HL-60/S4 treated with phorbol 12-myristate 13-acetate at 8.2 ng/mL for 4 days and 3 days (cell line): ENCODE results near the gene CEP128.

Source experiments
- in situ Hi-C: fragments of 300-500 bp; cut with MboI; formaldehyde crosslinking; loops from 2 replicates; pipeline ENCODE4 v1.15.0; 2022; ENCODE audit warnings: low sequenced_read_pairs

CEP128 gene

GRCh38 chr14:80780500-80780899 is 161.0 kb downstream of the CEP128 start:
- in situ Hi-C loops: no loop called here

DNA sequence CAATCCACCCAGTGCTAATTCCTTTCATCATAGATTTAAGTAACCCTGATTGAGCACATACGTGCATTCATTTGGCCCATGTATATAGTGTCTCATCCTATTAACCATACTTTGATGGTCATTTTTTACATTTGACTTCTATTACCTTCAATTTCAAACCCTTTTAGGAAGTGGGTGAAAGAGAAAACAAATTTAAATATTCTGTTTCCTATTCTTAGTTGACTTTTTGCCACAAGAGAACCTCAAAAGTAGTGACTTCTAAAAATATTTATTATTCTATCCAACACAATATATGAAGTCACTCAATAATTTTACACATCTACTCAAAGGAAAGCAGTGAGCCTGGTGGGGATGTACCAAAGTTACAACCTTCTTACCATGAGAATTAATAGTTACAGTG is 164.9 kb downstream of the CEP128 start:
- in situ Hi-C loops: no loop called here

DNA sequence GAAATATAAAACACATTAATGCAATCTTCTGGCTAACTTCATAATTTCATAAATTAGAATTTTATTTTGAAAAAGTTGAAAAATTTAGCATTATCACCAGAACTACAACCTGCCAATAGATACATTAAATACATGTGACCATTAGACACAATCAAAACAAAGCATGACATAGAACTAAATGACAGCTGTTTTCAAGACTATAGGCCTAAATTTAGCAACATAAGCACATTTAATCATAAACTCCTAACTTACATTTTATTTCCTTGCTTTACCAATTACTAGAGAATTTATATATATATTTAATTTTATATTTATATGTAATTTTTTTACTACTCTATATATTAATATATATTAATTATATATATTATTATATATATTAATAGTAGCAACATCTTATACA is 165.4 kb downstream of the CEP128 start:
- in situ Hi-C loops: no loop called here

GRCh38 chr14:80772504-80772903 is 169.0 kb downstream of the CEP128 start:
- in situ Hi-C loops: no loop called here

DNA sequence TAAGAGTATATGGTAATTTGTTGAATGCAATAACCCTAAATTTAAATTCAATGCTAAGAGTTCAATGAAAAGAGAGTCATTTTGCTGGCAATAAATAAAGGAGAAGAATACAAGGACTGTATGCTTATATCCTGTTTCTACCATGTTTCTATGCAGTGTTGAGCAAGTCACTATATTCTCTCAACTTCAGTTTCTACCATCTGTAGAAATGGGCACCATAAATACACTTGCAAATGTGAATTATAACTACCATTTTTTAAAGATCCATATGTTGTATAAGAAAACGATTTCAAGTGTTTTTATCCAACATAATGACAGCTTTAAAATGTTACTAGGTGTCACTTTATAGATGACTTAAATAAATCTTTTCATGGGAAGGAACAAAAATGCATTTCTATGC is 170.3 kb downstream of the CEP128 start:
- in situ Hi-C loops: no loop called here

GRCh38 chr14:80770114-80770908 is 171.2 kb downstream of the CEP128 start:
- in situ Hi-C loops: no loop called here

- in situ Hi-C loops: no loop called here
Observed at GRCh38 chr14:80768646-80769045, 172.9 kb downstream of the CEP128 start.

GRCh38 chr14:80764921-80765507 is 176.5 kb downstream of the CEP128 start:
- in situ Hi-C loops: no loop called here

GRCh38 chr14:80764496-80764895 is 177.0 kb downstream of the CEP128 start:
- in situ Hi-C loops: no loop called here

- in situ Hi-C loops: no loop called here
Observed at GRCh38 chr14:80762641-80763228, 178.8 kb downstream of the CEP128 start.

DNA sequence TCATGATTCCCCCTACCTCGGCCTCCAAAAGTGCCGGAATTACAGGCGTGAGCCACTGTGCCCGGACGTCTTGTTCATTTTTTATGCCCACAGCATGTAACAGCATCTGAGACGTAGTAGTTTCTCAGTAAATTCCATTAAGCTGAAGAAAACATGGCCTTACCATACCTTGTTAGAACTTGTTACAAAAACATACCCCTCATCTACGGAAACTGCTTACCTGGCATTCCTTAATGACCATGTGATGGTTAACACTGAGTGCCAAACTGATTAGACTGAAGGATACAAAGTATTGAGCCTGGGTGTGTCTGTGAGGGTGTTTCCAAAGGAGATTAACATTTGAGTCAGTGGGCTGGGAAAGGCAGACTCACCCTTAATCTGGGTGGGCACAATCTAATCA is 186.8 kb downstream of the CEP128 start:
- in situ Hi-C loops: no loop called here

- in situ Hi-C loops: no loop called here
Observed at GRCh38 chr14:80751285-80751684, 190.3 kb downstream of the CEP128 start.

- in situ Hi-C loops: no loop called here
Observed at GRCh38 chr14:80726211-80726610, 215.3 kb downstream of the CEP128 start.

- in situ Hi-C loops: no loop called here
Observed at GRCh38 chr14:80718940-80719339, 222.6 kb downstream of the CEP128 start.

GRCh38 chr14:80714474-80714873 is 227.1 kb downstream of the CEP128 start:
- in situ Hi-C loops: no loop called here

GRCh38 chr14:80713076-80713850 is 228.3 kb downstream of the CEP128 start:
- in situ Hi-C loops: no loop called here

GRCh38 chr14:80705241-80705980 is 236.1 kb downstream of the CEP128 start:
- in situ Hi-C loops: no loop called here

DNA sequence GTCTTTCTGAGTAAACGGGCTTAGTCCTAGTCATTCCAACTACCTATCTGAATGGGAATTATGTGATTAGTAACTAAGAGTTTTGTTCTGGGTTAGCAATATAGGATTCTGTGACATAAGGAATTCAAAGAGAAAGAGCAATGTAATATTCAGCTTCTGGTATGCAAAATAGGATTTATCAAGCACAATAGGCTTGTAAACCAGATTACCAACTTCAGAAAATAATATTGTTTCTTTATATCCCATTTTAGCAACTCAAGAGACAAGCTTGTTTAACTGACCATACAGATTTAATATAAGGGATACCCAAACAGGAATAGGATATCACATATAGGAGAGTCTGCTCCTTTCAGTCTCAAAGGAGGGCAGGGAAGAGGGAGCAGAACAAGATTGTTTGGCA is 240.9 kb downstream of the CEP128 start:
- in situ Hi-C loops: no loop called here

- in situ Hi-C loops: no loop called here
Observed at GRCh38 chr14:80699861-80700260, 241.7 kb downstream of the CEP128 start.

- in situ Hi-C loops: no loop called here
Observed at GRCh38 chr14:80698974-80699373, 242.6 kb downstream of the CEP128 start.

DNA sequence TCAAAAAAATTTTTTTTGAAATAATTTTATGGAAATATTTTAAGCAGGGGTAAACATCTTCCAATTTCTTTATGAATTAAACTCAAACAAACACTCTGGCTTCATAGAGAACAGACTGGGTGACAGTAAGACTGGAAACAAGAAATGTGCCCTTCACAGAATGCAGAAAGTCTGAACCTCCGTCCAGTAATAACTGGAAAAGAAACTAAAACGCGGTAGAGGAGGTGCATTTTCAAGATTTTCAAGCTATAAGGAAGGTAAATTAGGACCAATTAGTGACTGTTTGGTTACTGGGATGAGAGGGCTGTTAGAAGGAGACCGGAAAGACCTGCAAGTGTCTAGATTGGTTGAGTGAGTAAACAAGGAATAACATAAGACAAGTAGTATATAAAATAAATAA is 245.7 kb downstream of the CEP128 start:
- in situ Hi-C loops: no loop called here
